ENCODE measurements around the gene DDX5. TPM values are rescaled to one million over a fixed set of nuclear protein-coding genes. Genes with fewer than 3 reads are reported as not detected.

The DDX5 gene
- total RNA-seq (1,506 and 1,560 TPM in 2 replicates), polyA plus RNA-seq (2,167 and 5,531 TPM in 2 replicates), polyA minus RNA-seq (539 and 1,055 TPM in 2 replicates)
- 1,222 TPM for total RNA-seq (2013)

- Mint-ChIP-seq H3K27ac (peak within 1 kb of the TSS; percentile 99), H3K9me3 (ENCODE audit: insufficient read depth) (no peaks in the 10 kb centered on the region), H3K4me3 (peak within 1 kb of the TSS; percentile 97), H3K4me1 (peaks cover 54% of the 10 kb centered on the region), H3K27me3 (no peaks in the 10 kb centered on the region)
- Histone ChIP-seq H3K27me3 (replicated peaks in 1 of 4; ENCODE audit: control extremely low read depth in 1 of 4, control insufficient read depth in 3 of 4, insufficient read depth in 4 of 4, low read length in 3 of 4) (no peaks in the 10 kb centered on the region), H3K9me3 (ENCODE audit: control extremely low read depth in 1 of 3, control insufficient read depth in 2 of 3, insufficient read depth in 1 of 3, low read length in 2 of 3) (no peaks in the 10 kb centered on the region), H3K4me1 (ENCODE audit: control insufficient read depth in 2 of 2, insufficient read depth in 2 of 2, low read length in 2 of 2) (peaks cover 31 to 32% of the 10 kb centered on the region in 2 donors), H3K36me3 (replicated peaks in 1 of 2; ENCODE audit: control extremely low read depth in 1 of 2, control insufficient read depth in 1 of 2, extremely low read depth in 1 of 2, insufficient read depth in 2 of 2, low read length in 1 of 2) (peaks cover 3 to 61% of the 10 kb centered on the region in 2 experiments), H3K4me3 (ENCODE audit: control extremely low read depth in 1 of 5, extremely low read depth in 1 of 5, insufficient read depth in 1 of 5, low read depth in 2 of 5, low read length in 4 of 5) (peak within 1 kb of the TSS; percentile 97 to 100 (median 99)), H3K9ac (ENCODE audit: low read length) (peak within 1 kb of the TSS; percentile 100), H4K20me1 (ENCODE audit: control insufficient read depth, insufficient read depth, low read length, poor library complexity, severe bottlenecking) (peaks cover 66% of the 10 kb centered on the region), H2AFZ (ENCODE audit: insufficient read depth, low read depth, low read length, poor library complexity, severe bottlenecking) (peak within 1 kb of the TSS; percentile 78), H3K27ac (ENCODE audit: low read length in 2 of 2) (peak within 1 kb of the TSS; percentile 99 to 100), H3K4me2 (replicated peaks; ENCODE audit: low read depth, low read length, poor library complexity, severe bottlenecking) (peak within 1 kb of the TSS; percentile 83), H3K79me2 (ENCODE audit: control insufficient read depth, insufficient read depth, low read length) (peaks cover 71% of the 10 kb centered on the region)
- DNase-seq: no peak
- ChIA-PET POLR2A (interaction anchor here (0.5 to 3.7 kb wide), 21 partner anchors 10 to 808 kb away, joined by 3 to 97 read pairs (median 5); partner anchors contain the start of genes CCDC47, DDX42, POLG2 and SMURF2), CTCF (interaction anchor here (0.5 to 5.5 kb wide), 11 partner anchors 9 to 486 kb away, joined by 3 to 125 read pairs (median 4); partner anchors contain the start of genes ICAM2 and POLG2)
- intact Hi-C loops (cut with micrococcal nuclease): loop anchor here (1.0 to 5.0 kb wide), 8 partner anchors 9 to 954 kb away; partner anchors contain the start of genes DCAF7, FTSJ3, LIMD2 and POLG2
- ATAC-seq (ENCODE audit: low read depth): peak; percentile 68
- TF ChIP-seq EZH2 (IDR thresholded peaks at IDR 0.05; ENCODE audit: borderline replicate concordance, insufficient read depth, low read depth, low read length, poor library complexity, severe bottlenecking) (no peak), CTCF (IDR thresholded peaks at IDR 0.05) (no peak)
- WGBS (ENCODE audit: insufficient coverage): 0% methylated on average over 30 of the region's 31 CpGs
Observed at GRCh38 chr17:64506201-64506575, at the start of gene DDX5. DDX5 (minus strand) TSS chr17:64506289; CDS start chr17:64506119, 170 bp downstream.

GRCh38 chr17:64555281-64555680 lies 49.2 kb upstream of the DDX5 start:
- no CpG with 5 or more reads among the region's 4 CpGs for WGBS (ENCODE audit: insufficient coverage)
- Histone ChIP-seq H3K36me3 (replicated peaks in 1 of 2; ENCODE audit: control extremely low read depth in 1 of 2, control insufficient read depth in 1 of 2, extremely low read depth in 1 of 2, insufficient read depth in 2 of 2, low read length in 1 of 2) (peaks cover 0 to 49% of the 10 kb centered on the region in 2 experiments), H3K9ac (ENCODE audit: low read length) (no peak overlapping the region), H3K9me3 (ENCODE audit: control extremely low read depth in 1 of 3, control insufficient read depth in 2 of 3, insufficient read depth in 1 of 3, low read length in 2 of 3) (no peaks in the 10 kb centered on the region), H3K4me3 (ENCODE audit: control extremely low read depth in 1 of 5, extremely low read depth in 1 of 5, insufficient read depth in 1 of 5, low read depth in 2 of 5, low read length in 4 of 5) (no peak overlapping the region), H3K4me2 (replicated peaks; ENCODE audit: low read depth, low read length, poor library complexity, severe bottlenecking) (no peak overlapping the region), H3K79me2 (ENCODE audit: control insufficient read depth, insufficient read depth, low read length) (no peaks in the 10 kb centered on the region), H3K27me3 (replicated peaks in 1 of 4; ENCODE audit: control extremely low read depth in 1 of 4, control insufficient read depth in 3 of 4, insufficient read depth in 4 of 4, low read length in 3 of 4) (no peaks in the 10 kb centered on the region), H3K27ac (ENCODE audit: low read length in 2 of 2) (no peak overlapping the region), H4K20me1 (ENCODE audit: control insufficient read depth, insufficient read depth, low read length, poor library complexity, severe bottlenecking) (no peaks in the 10 kb centered on the region), H3K4me1 (ENCODE audit: control insufficient read depth in 2 of 2, insufficient read depth in 2 of 2, low read length in 2 of 2) (no peaks in the 10 kb centered on the region), H2AFZ (ENCODE audit: insufficient read depth, low read depth, low read length, poor library complexity, severe bottlenecking) (no peak overlapping the region)
- DNase-seq: no peak
- Mint-ChIP-seq H3K4me3 (no peak overlapping the region), H3K9me3 (ENCODE audit: insufficient read depth) (no peaks in the 10 kb centered on the region), H3K27ac (no peak overlapping the region), H3K4me1 (no peaks in the 10 kb centered on the region), H3K27me3 (no peaks in the 10 kb centered on the region)
- ChIA-PET POLR2A (no interaction called here), CTCF (interaction anchor here (1.0 kb wide), 1 partner anchor 10 kb away, joined by 3 read pairs; no protein-coding TSS in a partner anchor)
- ATAC-seq (ENCODE audit: low read depth): no peak
- no peak for TF ChIP-seq CTCF (IDR thresholded peaks at IDR 0.05)
- no peak for TF ChIP-seq EZH2 (IDR thresholded peaks at IDR 0.05; ENCODE audit: borderline replicate concordance, insufficient read depth, low read depth, low read length, poor library complexity, severe bottlenecking)
- intact Hi-C loops (cut with micrococcal nuclease): no loop called here
